Activated B cell treated with CpG ODN at 0.5 μM for 24 hours (primary cell): ENCODE measurements around the gene ENG. TPM values are rescaled to one million over a fixed set of nuclear protein-coding genes. Genes with fewer than 3 reads are reported as not detected.

ENCODE experiments used
- ATAC-seq: fragments of 200-7000 bp; cut with Tn5 transposase; one replicate; pipeline ENCODE4 v1.10.0; 2021; ENCODE audit warnings: low read depth, mild to moderate bottlenecking, moderate library complexity
- CTCF ChIA-PET: fragments of 350-600 bp; sonication (Branson Sonifier 250); formaldehyde crosslinking; loops from one replicate; lab custom pipeline; 2021; ENCODE audit warnings: antibody characterized with exemption; lab: Charles Lee
- POLR2A ChIA-PET: fragments of 350-600 bp; sonication (Branson Sonifier 250); formaldehyde crosslinking; loops from one replicate; lab custom pipeline; 2021; ENCODE audit warnings: antibody characterized with exemption; lab: Charles Lee
- DNase-seq: peaks from one replicate; pipeline ENCODE4 v3.0.0; 2022
- H3K27ac Mint-ChIP-seq: one replicate; pipeline ENCODE4 v1.8.0; 2020; ENCODE audit warnings: mixed read lengths
- H3K27me3 Mint-ChIP-seq: one replicate; pipeline ENCODE4 v1.8.0; 2021; ENCODE audit warnings: mixed read lengths
- H3K36me3 Mint-ChIP-seq: one replicate; pipeline ENCODE4 v1.8.0; 2021; ENCODE audit warnings: low read depth, mixed read lengths
- H3K4me1 Mint-ChIP-seq: one replicate; pipeline ENCODE4 v1.8.0; 2021; ENCODE audit warnings: mixed read lengths
- H3K4me3 Mint-ChIP-seq: one replicate; pipeline ENCODE4 v1.8.0; 2020; ENCODE audit warnings: mild to moderate bottlenecking, mixed read lengths
- H3K9me3 Mint-ChIP-seq: one replicate; pipeline ENCODE4 v1.8.0; 2020; ENCODE audit warnings: mixed read lengths
- intact Hi-C: fragments of 100-400 bp; cut with micrococcal nuclease; formaldehyde crosslinking; loops from one replicate; pipeline ENCODE4 v1.15.1; 2024
- total RNA-seq: library from RNA; stranded (reverse); gene quantifications from 2 replicates; pipeline ENCODE4 v1.2.3, GENCODE V29; 2022
- TF ChIP-seq, protein P1 (sequence below): fragments of 200-600 bp; IDR thresholded peaks from one replicate; pipeline ENCODE4 v1.8.0; 2022; ENCODE audit warnings: antibody characterized with exemption, mild to moderate bottlenecking

Gene ENG
- total RNA-seq, 1 donor from 2014 or later = 6.1 TPM

GRCh38 chr9:127822108-127822507, 32.4 kb downstream of the ENG start:
- POLR2A ChIA-PET = interaction anchor here (0.6 kb wide), 1 partner anchor 10 kb away, joined by 8 read pairs; no protein-coding TSS in a partner anchor

GRCh38 chr9:127818574-127818973, 35.9 kb downstream of the ENG start:
- Mint-ChIP-seq H3K36me3 (peaks cover 41% of the 10 kb centered on the region), H3K4me3 (no peak overlapping the region), H3K27ac (no peak overlapping the region), H3K4me1 (no peaks in the 10 kb centered on the region), H3K9me3 (no peaks in the 10 kb centered on the region), H3K27me3 (no peaks in the 10 kb centered on the region)
- no peak for DNase-seq
- ChIA-PET POLR2A (interaction anchor here (0.7 kb wide), 1 partner anchor 71 kb away, joined by 3 read pairs; no protein-coding TSS in a partner anchor), CTCF (no interaction called here)
- no peak for ATAC-seq
- intact Hi-C loops = no loop called here
- TF ChIP-seq, protein P1, sequence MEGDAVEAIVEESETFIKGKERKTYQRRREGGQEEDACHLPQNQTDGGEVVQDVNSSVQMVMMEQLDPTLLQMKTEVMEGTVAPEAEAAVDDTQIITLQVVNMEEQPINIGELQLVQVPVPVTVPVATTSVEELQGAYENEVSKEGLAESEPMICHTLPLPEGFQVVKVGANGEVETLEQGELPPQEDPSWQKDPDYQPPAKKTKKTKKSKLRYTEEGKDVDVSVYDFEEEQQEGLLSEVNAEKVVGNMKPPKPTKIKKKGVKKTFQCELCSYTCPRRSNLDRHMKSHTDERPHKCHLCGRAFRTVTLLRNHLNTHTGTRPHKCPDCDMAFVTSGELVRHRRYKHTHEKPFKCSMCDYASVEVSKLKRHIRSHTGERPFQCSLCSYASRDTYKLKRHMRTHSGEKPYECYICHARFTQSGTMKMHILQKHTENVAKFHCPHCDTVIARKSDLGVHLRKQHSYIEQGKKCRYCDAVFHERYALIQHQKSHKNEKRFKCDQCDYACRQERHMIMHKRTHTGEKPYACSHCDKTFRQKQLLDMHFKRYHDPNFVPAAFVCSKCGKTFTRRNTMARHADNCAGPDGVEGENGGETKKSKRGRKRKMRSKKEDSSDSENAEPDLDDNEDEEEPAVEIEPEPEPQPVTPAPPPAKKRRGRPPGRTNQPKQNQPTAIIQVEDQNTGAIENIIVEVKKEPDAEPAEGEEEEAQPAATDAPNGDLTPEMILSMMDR = no peak

More at GRCh38 chr9:127822108-127822507, 32.4 kb downstream of the ENG start:
- CTCF ChIA-PET = no interaction called here
- TF ChIP-seq, protein P1 = no peak
- no peak for ATAC-seq
- Mint-ChIP-seq H3K27ac (no peak overlapping the region), H3K27me3 (no peaks in the 10 kb centered on the region), H3K4me1 (no peaks in the 10 kb centered on the region), H3K36me3 (peaks cover 21% of the 10 kb centered on the region), H3K9me3 (no peaks in the 10 kb centered on the region), H3K4me3 (no peak overlapping the region)
- no peak for DNase-seq
- intact Hi-C loops = no loop called here

- peaks cover 46% of the 10 kb centered on the region for H3K36me3 Mint-ChIP-seq
- no peak for DNase-seq
- ChIA-PET POLR2A (no interaction called here), CTCF (no interaction called here)
- H3K4me1 Mint-ChIP-seq = no peaks in the 10 kb centered on the region
- intact Hi-C loops = no loop called here
- no peak overlapping the region for H3K27ac Mint-ChIP-seq
- ATAC-seq = no peak
- TF ChIP-seq, protein P1 = no peak
- H3K9me3 Mint-ChIP-seq = no peaks in the 10 kb centered on the region
- no peaks in the 10 kb centered on the region for H3K27me3 Mint-ChIP-seq
- no peak overlapping the region for H3K4me3 Mint-ChIP-seq
Measured at GRCh38 chr9:127817881-127818434, 36.5 kb downstream of the ENG start.

GRCh38 chr9:127816728-127817127, 37.7 kb downstream of the ENG start:
- Mint-ChIP-seq H3K9me3 (no peaks in the 10 kb centered on the region), H3K4me3 (no peak overlapping the region), H3K27ac (no peak overlapping the region), H3K27me3 (no peaks in the 10 kb centered on the region), H3K4me1 (no peaks in the 10 kb centered on the region), H3K36me3 (peaks cover 56% of the 10 kb centered on the region)
- intact Hi-C loops = no loop called here
- TF ChIP-seq, protein P1 = no peak
- ATAC-seq = no peak
- POLR2A ChIA-PET = no interaction called here
- CTCF ChIA-PET = no interaction called here
- no peak for DNase-seq

- no peak overlapping the region for H3K4me3 Mint-ChIP-seq
- ChIA-PET POLR2A (no interaction called here), CTCF (no interaction called here)
- H3K4me1 Mint-ChIP-seq = no peaks in the 10 kb centered on the region
- no peak for DNase-seq
- intact Hi-C loops = no loop called here
- TF ChIP-seq, protein P1 = no peak
- H3K9me3 Mint-ChIP-seq = no peaks in the 10 kb centered on the region
- ATAC-seq = no peak
- no peaks in the 10 kb centered on the region for H3K27me3 Mint-ChIP-seq
- H3K27ac Mint-ChIP-seq = no peak overlapping the region
- H3K36me3 Mint-ChIP-seq = peaks cover 59% of the 10 kb centered on the region
Measured at GRCh38 chr9:127816362-127816725, 38.1 kb downstream of the ENG start.
